MM.1S (cell line): ENCODE results near the gene RPE.

Source experiments
- DNase-seq: peaks from one replicate; pipeline ENCODE4 v3.0.0-alpha.2; 2015
- H2AFZ ChIP-seq: fragments of 300-600 bp; sonication (generic); 2 replicates; pipeline ENCODE4 v1.6.0; 2016; ENCODE audit warnings: antibody characterized with exemption, low read length
- H3F3A ChIP-seq: fragments of 300-600 bp; sonication (generic); 2 replicates; pipeline ENCODE4 v1.6.1; 2016; ENCODE audit warnings: mild to moderate bottlenecking, antibody characterized with exemption, low read length, moderate library complexity, mixed read lengths; ENCODE audit not compliant: insufficient read depth
- H3K27ac ChIP-seq: fragments of 300-600 bp; sonication (generic); 2 replicates; pipeline ENCODE4 v1.5.1; 2016; ENCODE audit warnings: mild to moderate bottlenecking, low read length
- H3K27me3 ChIP-seq: fragments of 300-600 bp; sonication (generic); replicated peaks from 2 replicates; pipeline ENCODE4 v1.6.0; 2016; ENCODE audit warnings: low read length; ENCODE audit not compliant: insufficient read depth
- H3K36me3 ChIP-seq: fragments of 300-600 bp; sonication (generic); replicated peaks from 2 replicates; pipeline ENCODE4 v1.6.1; 2016; ENCODE audit warnings: mild to moderate bottlenecking, low read length, mixed read lengths; ENCODE audit not compliant: insufficient read depth
- H3K4me1 ChIP-seq: fragments of 300-600 bp; sonication (generic); 2 replicates; pipeline ENCODE4 v1.6.1; 2016; ENCODE audit warnings: low read length, mixed read lengths
- H3K4me2 ChIP-seq: fragments of 300-600 bp; sonication (generic); 2 replicates; pipeline ENCODE4 v1.6.0; 2016; ENCODE audit warnings: low read depth, low read length
- H3K4me3 ChIP-seq: fragments of 300-600 bp; sonication (generic); 2 replicates; pipeline ENCODE4 v1.5.1; 2016; ENCODE audit warnings: low read length, mixed read lengths
- H3K79me2 ChIP-seq: fragments of 300-600 bp; sonication (generic); 2 replicates; pipeline ENCODE4 v1.6.1; 2016; ENCODE audit warnings: mixed run types, low read length, mixed read lengths
- H3K9ac ChIP-seq: fragments of 300-600 bp; sonication (generic); 2 replicates; pipeline ENCODE4 v1.6.1; 2016; ENCODE audit warnings: low read length, mixed read lengths
- H3K9me2 ChIP-seq: fragments of 300-600 bp; sonication (generic); replicated peaks from 2 replicates; pipeline ENCODE4 v1.6.1; 2016; ENCODE audit warnings: mild to moderate bottlenecking, low read length, mixed read lengths; ENCODE audit not compliant: insufficient read depth
- H3K9me3 ChIP-seq: fragments of 300-600 bp; sonication (generic); replicated peaks from 2 replicates; pipeline ENCODE4 v1.6.1; 2016; ENCODE audit warnings: mild to moderate bottlenecking, low read length, mixed read lengths; ENCODE audit not compliant: insufficient read depth
- H4K20me1 ChIP-seq: fragments of 300-600 bp; sonication (generic); 2 replicates; pipeline ENCODE4 v1.6.1; 2016; ENCODE audit warnings: mild to moderate bottlenecking, low read length, moderate library complexity, mixed read lengths; ENCODE audit not compliant: insufficient read depth
- EZH2 ChIP-seq: fragments of 300-600 bp; sonication (generic); optimal IDR thresholded peaks from 2 replicates; pipeline ENCODE3; 2017; ENCODE audit warnings: low read depth, mild to moderate bottlenecking, antibody characterized with exemption, low read length, mixed read lengths
- EZH2phosphoT487 ChIP-seq: fragments of 300-600 bp; sonication (generic); IDR thresholded peaks from 2 replicates; pipeline ENCODE4 v1.6.1; 2018; ENCODE audit warnings: antibody characterized with exemption, low read length
- TF ChIP-seq, protein P1 (sequence below): fragments of 300-600 bp; sonication (generic); IDR thresholded peaks from 2 replicates; pipeline ENCODE4 v1.5.1; 2016; ENCODE audit warnings: antibody characterized with exemption, low read length, mixed read lengths

RPE gene

DNA sequence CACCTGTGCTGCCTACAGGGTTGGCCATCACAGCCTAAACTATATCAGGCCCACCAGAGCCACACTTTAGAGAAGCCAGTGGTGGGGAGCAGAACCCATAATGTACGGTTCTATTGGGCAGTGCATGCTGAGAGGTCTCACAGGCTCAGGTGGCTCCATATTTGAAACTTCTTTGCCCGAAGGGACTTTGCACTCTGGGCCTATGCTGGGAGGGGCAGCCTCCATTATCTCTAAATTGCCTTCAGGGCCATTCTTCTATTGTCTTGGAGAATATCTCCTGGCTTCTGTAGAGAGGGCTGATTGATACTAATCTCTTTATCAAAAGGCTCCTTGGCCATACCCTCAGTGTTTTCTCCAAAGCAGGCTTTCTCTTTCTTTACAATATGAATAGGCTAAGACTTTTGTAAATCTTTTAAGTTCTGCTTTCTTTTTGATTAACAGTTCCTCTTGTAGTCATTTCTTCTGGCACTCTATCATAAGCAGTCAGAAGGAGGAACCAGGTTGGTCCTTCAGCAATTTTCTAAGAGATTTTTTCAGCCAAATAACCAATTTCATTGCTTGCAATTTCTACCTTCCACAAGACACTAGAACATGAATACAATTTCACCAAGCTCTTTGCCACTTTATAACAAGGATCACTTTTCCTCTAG lies 44.5 kb downstream of the RPE start:
- Histone ChIP-seq H2AFZ (no peak overlapping the region), H3K36me3 (no peaks in the 10 kb centered on the region), H3K9me3 (no peaks in the 10 kb centered on the region), H3K9me2 (no peaks in the 10 kb centered on the region), H3K27ac (no peak overlapping the region), H3K4me1 (no peaks in the 10 kb centered on the region), H3K79me2 (no peaks in the 10 kb centered on the region), H3K9ac (no peak overlapping the region), H3K4me3 (no peak overlapping the region), H4K20me1 (no peaks in the 10 kb centered on the region), H3K4me2 (no peak overlapping the region), H3F3A (no peaks in the 10 kb centered on the region), H3K27me3 (no peaks in the 10 kb centered on the region)
- no peak for DNase-seq
- TF ChIP-seq EZH2 (no peak), EZH2phosphoT487 (no peak)
- TF ChIP-seq, protein P1, sequence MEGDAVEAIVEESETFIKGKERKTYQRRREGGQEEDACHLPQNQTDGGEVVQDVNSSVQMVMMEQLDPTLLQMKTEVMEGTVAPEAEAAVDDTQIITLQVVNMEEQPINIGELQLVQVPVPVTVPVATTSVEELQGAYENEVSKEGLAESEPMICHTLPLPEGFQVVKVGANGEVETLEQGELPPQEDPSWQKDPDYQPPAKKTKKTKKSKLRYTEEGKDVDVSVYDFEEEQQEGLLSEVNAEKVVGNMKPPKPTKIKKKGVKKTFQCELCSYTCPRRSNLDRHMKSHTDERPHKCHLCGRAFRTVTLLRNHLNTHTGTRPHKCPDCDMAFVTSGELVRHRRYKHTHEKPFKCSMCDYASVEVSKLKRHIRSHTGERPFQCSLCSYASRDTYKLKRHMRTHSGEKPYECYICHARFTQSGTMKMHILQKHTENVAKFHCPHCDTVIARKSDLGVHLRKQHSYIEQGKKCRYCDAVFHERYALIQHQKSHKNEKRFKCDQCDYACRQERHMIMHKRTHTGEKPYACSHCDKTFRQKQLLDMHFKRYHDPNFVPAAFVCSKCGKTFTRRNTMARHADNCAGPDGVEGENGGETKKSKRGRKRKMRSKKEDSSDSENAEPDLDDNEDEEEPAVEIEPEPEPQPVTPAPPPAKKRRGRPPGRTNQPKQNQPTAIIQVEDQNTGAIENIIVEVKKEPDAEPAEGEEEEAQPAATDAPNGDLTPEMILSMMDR: no peak

DNA sequence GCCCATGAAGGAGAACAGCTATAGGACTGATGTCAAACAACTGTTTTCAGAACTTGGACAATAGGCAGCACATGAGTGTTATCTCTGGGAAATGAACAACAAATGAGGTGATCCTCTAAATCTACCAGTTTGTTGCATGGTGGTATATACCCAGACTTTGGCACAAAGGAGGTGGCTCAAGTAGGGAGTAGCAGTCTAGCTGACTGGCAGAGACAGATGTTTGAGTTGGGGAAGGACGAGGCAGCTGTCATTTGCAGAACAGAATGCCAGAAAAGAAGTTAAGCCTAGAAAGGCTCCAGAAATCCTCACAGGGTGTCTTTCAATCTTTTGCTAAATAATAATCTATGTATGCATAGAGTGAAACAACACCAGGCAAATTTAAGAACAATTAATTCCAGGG lies 47.4 kb downstream of the RPE start:
- no peak overlapping the region for H2AFZ ChIP-seq
- TF ChIP-seq EZH2phosphoT487: no peak
- TF ChIP-seq EZH2: no peak
- H3K4me3 ChIP-seq: no peak overlapping the region
- no peaks in the 10 kb centered on the region for H3K4me1 ChIP-seq
- H3K79me2 ChIP-seq: no peaks in the 10 kb centered on the region
- H3K36me3 ChIP-seq: no peaks in the 10 kb centered on the region
- no peaks in the 10 kb centered on the region for H3K9me2 ChIP-seq
- no peaks in the 10 kb centered on the region for H3K27me3 ChIP-seq
- no peaks in the 10 kb centered on the region for H4K20me1 ChIP-seq
- no peak overlapping the region for H3K9ac ChIP-seq
- H3K9me3 ChIP-seq: no peaks in the 10 kb centered on the region
- no peak overlapping the region for H3K4me2 ChIP-seq
- no peak overlapping the region for H3K27ac ChIP-seq
- no peak for DNase-seq
- no peaks in the 10 kb centered on the region for H3F3A ChIP-seq

DNA sequence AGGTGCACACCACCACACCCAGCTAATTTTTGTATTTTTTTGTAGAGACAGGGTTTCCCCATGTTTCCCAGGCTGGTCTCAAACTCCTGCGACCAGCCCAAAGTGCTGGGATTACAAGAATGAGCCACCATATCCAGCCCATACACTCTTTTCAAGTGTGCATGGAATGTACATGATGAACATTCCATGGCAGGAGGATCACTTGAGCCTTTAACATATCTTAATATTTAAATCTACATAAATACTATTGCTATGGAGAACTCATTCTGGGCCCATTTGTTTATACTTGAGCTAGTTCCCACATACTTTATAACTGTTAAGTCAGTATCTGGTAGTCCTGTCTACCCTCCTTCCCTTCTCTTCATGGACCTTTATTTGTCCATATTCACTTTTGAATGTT lies 48.4 kb downstream of the RPE start:
- Histone ChIP-seq H3K36me3 (no peaks in the 10 kb centered on the region), H3K27me3 (no peaks in the 10 kb centered on the region), H2AFZ (no peak overlapping the region), H3K79me2 (no peaks in the 10 kb centered on the region), H3K4me3 (no peak overlapping the region), H3K9me2 (no peaks in the 10 kb centered on the region), H3F3A (no peaks in the 10 kb centered on the region), H3K4me1 (no peaks in the 10 kb centered on the region), H3K27ac (no peak overlapping the region), H4K20me1 (no peaks in the 10 kb centered on the region), H3K4me2 (no peak overlapping the region), H3K9me3 (no peaks in the 10 kb centered on the region), H3K9ac (no peak overlapping the region)
- TF ChIP-seq EZH2phosphoT487 (no peak), EZH2 (no peak)
- TF ChIP-seq, protein P1: no peak
- no peak for DNase-seq

DNA sequence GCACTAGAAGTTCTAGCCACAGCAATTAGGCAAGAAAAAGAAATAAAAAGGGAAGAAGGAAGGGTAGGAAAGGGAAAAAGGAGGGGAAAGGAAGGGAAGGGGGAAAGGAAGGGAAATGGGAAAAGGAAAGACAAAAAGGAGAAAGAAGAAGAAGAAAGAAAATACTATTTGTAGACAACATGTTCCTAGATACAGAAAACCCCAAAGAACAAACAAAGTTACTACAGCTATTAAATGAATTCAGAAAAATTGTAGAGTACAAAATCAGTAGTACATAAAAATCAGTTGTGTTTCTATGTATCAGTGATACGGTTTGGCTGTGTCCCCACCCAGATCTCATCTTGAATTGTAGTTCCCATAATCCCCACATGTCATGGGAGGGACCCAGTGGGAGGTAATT lies 52.3 kb downstream of the RPE start:
- H3K4me1 ChIP-seq: no peaks in the 10 kb centered on the region
- TF ChIP-seq EZH2phosphoT487: no peak
- TF ChIP-seq EZH2: no peak
- TF ChIP-seq, protein P1: no peak
- no peak for DNase-seq
- no peaks in the 10 kb centered on the region for H3K36me3 ChIP-seq
- no peaks in the 10 kb centered on the region for H4K20me1 ChIP-seq
- H3K9ac ChIP-seq: no peak overlapping the region
- H3K9me3 ChIP-seq: no peaks in the 10 kb centered on the region
- no peak overlapping the region for H3K4me3 ChIP-seq
- H3K27me3 ChIP-seq: no peaks in the 10 kb centered on the region
- H3K27ac ChIP-seq: no peak overlapping the region
- H3F3A ChIP-seq: no peaks in the 10 kb centered on the region
- H3K4me2 ChIP-seq: no peak overlapping the region
- H3K79me2 ChIP-seq: no peaks in the 10 kb centered on the region
- no peak overlapping the region for H2AFZ ChIP-seq
- H3K9me2 ChIP-seq: no peaks in the 10 kb centered on the region
